NCI-H524 treated with DMSO at 0.1 percent for 48 hours (cell line): ENCODE data around the gene JAM3.

Source experiments
- DNase-seq: peaks from one replicate; lab custom pipeline; 2025; lab: John Stamatoyannopoulos, UW

The JAM3 gene

DNA sequence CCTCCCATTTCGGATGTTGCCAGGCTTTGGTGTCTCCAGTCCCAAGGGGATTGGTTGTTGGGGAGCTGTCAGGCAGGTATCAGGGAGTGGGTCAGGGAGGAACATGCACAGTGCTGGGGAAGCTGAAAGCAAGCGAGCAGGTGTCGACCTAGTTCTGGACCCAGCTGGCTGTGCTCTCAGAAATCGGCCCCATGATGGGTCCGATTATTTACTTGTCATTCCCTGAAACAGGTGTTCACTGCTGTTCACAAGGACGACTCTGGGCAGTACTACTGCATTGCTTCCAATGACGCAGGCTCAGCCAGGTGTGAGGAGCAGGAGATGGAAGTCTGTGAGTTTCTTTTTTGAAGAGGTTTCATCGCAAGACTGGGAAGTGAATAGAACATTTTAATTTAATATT, 76.8 kb downstream of the JAM3 start:
- DNase-seq = no peak

DNA sequence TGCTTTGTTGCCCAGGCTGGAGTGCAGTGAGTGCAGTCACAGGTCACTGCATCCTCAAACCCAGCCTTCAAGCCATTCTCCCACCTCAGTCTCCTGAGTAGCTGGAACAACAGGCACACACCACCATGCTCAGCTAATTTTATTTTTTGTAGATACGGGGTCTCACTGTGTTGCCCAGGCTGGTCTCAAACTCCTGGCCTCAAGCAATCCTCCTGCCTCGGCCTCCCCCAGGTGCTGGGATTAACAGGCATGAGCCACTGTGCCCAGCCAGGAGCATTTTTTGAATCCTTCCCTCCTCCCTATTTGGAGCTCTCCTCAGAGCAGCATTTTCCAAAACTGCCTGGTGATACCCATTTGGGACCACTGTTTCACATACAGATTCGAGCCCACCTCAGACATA, 77.7 kb downstream of the JAM3 start:
- no peak for DNase-seq

DNA sequence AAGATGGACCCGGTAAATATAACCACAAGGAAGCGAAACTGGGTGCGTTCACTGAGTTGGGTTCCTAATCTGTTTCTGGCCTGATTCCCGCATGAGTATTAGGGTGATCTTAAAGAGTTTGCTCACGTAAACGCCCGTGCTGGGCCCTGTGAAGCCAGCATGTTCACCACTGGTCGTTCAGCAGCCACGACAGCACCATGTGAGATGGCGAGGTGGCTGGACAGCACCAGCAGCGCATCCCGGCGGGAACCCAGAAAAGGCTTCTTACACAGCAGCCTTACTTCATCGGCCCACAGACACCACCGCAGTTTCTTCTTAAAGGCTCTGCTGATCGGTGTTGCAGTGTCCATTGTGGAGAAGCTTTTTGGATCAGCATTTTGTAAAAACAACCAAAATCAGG, 80.5 kb downstream of the JAM3 start:
- no peak for DNase-seq

DNA sequence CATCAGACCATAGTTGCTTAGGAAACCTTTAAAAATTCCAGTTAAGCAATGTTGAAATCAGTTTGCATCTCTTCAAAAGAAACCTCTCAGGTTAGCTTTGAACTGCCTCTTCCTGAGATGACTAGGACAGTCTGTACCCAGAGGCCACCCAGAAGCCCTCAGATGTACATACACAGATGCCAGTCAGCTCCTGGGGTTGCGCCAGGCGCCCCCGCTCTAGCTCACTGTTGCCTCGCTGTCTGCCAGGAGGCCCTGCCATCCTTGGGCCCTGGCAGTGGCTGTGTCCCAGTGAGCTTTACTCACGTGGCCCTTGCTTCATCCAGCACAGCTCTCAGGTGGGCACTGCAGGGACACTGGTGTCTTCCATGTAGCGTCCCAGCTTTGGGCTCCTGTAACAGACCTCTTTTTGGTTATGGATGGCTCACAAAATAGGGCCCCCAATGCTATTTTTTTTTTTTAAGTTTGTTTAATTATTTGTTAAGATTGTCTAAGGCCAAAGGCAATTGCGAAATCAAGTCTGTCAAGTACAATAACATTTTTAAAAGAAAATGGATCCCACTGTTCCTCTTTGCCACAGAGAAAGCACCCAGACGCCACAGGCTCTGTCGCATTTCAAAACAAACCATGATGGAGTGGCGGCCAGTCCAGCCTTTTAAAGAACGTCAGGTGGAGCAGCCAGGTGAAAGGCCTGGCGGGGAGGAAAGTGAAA, 81.5 kb downstream of the JAM3 start:
- no peak for DNase-seq

DNA sequence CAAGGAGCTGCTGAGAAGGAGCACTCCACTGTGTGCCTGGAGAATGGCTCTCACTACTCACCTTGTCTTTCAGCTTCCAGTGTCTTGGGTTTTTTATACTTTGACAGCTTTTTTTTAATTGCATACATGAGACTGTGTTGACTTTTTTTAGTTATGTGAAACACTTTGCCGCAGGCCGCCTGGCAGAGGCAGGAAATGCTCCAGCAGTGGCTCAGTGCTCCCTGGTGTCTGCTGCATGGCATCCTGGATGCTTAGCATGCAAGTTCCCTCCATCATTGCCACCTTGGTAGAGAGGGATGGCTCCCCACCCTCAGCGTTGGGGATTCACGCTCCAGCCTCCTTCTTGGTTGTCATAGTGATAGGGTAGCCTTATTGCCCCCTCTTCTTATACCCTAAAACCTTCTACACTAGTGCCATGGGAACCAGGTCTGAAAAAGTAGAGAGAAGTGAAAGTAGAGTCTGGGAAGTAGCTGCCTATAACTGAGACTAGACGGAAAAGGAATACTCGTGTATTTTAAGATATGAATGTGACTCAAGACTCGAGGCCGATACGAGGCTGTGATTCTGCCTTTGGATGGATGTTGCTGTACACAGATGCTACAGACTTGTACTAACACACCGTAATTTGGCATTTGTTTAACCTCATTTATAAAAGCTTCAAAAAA, 82.3 kb downstream of the JAM3 start:
- no peak for DNase-seq

DNA sequence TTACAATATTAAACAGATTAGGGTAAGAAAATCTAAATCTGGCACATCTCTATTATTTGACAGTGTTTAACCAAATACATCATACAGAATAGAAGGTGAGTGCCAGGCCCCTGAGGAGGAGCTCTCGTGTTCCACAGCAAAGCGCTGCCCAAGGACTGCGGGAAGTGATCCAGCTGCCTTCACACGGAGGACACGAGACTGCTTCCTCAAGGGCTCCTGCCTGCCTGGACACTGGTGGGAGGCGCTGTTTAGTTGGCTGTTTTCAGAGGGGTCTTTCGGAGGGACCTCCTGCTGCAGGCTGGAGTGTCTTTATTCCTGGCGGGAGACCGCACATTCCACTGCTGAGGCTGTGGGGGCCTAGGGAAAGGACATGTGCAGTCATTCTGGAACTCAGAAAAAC, 83.8 kb downstream of the JAM3 start:
- DNase-seq = no peak

DNA sequence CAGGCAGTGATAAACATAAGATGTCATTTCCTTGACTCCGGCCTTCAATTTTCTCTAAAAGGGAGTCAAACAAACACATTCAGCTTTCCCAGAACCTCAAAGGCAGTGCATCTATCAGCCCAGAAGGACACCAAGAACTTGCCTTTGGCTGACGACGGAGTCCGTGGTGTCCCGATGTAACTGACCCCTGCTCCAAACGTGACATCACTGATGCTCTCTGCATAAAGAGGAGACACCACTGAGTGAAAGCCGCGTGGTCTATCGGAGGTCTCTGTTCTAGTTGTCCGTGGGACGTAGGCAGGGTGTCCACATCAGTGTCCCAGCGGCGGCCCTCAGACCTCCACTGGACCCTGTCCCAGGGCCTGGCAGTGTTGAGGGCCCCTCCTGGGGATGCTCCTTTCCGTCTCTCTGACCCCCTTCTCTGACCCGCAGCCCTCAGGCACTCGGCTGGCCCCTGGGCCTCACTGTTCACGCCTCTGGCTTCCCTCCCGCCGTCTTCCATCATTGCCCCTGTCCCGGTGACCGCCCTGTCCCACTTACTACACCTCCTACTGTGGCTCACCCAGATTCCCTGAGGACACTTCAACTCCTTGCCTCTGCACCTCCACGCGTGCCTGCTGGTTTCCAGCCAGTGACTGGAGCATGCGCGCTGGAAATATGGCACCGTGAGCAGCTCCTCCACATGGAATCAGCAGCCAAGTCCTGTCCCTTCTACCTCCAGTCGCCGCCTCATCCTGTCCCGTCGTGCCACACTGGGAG, 84.5 kb downstream of the JAM3 start:
- DNase-seq = no peak

DNA sequence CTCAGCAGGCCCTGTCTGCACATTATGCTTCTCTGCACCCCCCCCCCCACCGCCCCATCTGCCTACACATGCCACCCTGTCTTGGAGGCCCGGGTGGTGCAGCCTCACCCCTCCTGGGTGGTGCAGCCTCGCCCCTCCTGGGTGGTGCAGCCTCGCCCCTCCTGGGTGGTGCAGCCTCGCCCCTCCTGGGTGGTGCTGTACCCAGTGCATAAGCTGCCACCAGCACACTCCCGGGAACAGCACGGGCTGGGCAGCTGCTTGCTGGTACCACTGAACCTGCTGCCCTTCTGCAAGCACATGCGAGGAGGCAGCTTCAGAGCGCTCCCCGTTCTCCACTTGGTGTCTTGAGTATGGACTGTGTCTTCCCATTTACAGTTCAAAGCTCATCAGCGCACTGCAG, 85.6 kb downstream of the JAM3 start:
- DNase-seq = no peak

DNA sequence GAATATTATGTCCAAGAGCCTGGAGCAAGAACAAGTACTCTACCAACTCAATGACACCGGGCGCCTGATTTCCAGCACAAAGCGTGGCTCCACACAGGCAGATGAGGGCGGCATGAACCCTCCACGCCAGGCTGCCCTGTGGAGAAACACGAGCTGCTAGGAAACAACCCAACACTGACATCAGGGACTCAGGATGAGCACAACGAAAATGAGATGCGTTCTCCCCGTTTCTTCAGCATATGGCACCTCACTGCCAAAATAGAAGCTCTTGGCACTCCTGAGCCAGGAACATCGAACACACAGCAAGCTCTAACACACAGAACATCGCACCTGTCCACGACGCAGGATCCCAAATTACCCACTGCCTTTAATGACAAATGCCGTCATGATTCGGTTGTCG, 86.6 kb downstream of the JAM3 start:
- DNase-seq = no peak

DNA sequence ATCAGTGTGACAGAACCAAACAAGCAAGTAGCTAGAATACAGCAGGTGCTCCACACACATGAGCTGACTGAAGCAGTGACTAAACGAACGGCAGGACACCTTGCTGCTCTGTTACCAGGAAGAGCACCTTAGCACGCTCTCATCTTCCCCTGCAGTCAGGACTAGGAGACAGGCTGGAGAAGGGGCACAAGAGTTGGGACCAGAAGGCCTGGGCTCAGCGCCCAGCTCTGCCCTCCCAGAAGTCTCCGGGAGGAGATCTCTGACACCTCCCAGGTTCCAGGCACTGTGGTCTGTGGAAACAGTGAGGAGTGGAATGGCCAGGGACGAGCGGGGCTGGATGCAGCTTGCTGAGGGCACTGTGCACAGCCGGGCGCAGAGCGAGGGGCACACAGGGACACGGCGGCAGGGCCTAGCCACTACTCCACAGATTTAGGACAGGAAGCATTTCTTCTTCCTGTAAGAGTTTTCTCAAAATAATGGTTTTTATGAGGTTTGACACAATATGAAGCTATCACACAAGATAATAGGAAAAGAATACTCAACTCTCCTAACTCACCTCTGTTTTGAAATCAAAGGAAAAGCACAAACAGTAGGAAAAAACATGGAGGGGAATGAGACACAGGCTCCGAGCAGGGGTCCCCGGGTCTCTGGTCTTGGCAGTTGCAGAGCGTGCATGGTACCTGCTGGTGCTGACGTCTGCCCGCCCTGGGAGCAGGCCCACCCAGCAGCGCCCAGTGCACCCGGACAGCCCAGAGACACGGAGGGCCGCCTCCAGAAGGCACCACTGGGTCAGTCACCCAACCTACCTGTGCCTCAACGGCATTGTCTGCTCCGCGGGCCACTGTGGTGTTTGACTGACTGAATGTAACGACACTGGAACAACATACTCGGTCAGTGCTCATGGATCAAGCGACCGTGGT, 87.3 kb downstream of the JAM3 start:
- no peak for DNase-seq

DNA sequence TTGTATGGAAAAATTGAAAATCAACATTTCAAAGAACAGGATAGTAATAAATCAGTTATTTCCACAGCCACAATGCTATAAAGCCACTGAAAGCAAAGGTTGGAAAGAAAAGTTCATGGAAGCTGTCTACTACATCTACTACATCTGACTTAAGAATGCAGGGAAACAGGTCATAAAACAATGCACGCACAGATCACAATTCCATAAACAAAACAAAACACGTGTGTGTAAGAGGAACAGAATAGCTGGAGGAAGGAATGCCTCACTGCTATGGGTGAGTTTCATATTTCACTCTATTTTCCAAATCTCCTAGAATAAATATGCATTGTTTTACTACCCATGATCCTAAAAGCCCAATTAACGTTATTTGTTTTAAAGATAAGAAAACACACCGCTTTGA, 88.6 kb downstream of the JAM3 start:
- DNase-seq = no peak

DNA sequence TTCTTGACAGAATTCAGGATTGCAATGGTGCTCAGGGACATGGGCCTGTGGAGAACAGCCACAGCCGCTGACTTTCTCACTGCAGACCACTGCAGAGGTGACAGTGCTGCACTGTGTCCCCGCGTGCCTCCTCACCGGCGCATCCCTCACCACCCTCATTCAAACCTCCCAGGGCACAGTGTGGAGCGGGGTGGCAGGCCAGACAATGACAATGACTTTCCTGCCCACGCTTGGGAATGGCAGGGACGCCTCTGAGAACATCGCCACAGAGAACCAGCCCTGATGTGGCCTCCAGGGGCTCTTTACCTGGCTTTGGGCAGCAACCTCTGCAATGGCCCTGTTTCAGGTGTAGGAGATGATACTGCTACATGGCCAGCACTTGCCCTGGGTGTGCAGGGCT, 89.2 kb downstream of the JAM3 start:
- no peak for DNase-seq

DNA sequence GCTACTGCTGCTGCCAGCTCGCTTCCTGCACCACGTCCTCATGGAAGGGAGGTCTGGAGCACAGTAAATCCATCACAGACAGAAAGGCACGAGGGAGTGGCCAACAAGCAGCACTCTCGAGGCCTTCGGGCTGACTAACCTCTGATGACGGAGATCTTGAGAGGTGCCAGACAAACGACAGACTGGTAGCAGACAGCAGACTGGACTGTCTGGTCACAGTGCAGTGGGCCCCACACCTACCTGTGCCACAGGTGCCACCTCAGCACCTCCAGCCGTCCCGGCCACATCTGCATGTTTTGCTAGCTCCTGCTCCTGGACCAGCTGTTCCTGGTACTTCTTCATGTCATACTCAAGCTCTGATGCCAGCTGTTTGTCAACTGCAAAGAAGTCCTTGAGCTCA, 90.8 kb downstream of the JAM3 start:
- DNase-seq = no peak

DNA sequence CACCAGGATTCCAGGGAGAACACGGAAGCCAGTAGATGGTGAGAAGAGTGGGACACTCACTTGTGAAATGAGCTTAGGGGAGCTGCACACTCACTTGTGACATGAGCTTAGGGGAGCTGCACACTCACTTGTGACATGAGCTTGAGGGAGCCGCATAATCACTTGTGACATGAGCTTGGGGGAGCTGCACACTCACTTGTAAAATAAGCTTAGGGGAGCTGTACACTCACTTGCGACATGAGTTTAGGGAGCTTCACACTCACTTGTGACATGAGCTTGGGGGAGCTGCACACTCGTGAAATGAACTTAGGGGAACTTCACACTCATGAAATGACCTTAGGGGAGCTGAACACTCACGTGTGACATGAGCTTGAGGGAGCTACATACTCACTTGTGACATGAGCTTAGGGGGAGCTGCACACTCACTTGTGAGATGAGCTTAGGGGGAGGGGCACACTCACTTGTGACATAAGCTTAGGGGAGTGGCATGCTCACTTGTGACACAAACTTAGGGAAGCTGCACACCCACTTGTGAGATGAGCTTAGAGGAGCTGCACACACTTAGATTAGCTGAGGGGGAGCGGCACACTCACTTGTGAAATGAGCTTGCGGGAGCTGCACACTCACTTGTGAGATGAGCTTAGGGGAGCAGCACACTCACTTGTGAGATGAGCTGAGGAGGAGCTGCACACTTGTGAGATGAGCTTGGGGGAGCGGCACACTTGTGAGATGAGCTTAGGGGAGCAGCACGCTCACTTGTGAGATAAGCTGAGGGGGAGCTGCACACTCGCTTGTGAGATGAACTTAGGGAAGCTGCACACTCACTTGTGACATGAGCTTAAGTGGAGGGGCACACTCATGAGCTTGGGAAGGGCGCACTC, 95.9 kb downstream of the JAM3 start:
- no peak for DNase-seq

DNA sequence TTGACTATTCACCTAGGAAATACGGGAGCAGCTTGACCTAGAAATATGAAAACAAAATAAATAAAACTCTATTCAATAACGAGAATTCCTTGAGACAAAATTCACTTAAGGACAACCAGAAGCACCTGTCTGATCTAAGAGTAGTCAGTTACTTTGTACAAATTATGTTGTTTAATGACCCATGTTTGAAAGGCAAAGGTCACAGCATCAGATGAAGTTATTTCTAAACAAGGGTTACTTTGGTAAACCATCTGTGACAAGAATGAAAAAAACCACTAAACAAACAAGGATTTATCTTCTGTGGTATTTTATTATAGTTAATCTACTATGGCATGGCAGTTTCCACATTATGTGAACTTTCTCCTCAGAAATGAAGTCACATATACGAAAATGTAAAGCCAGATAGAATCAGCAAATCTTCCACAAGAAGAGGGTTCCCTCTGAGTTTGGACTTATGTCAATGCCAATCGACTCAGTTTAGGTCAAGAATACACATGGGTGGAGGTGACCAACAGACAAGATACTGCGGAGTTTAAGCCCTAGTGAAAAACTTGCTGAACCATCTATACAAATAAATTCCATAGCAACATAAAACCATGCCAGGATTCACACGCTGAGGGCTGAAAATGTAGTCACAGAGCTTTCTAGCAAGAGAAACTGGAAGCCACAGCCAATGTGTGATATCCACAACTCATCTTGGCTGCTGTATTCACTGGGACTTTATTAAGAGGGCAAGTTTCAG, 101.5 kb downstream of the JAM3 start:
- no peak for DNase-seq

DNA sequence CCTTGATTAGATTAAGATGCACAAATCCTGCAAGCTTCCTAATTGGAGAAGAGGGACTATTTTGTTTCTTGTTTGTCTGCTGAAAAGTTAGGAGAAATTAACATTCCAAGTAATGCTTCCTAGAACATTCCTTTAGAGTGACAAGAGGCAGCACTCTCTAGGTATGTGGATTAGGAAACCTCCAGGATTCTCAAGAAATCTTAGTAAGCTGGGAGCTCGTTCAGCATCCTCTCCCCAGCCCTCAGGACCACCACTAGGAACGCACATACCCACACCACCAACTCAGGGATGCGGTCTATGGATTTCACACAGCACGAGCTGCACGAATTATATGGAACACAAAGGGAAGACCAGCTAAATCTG, 102.0 kb downstream of the JAM3 start:
- DNase-seq = no peak

DNA sequence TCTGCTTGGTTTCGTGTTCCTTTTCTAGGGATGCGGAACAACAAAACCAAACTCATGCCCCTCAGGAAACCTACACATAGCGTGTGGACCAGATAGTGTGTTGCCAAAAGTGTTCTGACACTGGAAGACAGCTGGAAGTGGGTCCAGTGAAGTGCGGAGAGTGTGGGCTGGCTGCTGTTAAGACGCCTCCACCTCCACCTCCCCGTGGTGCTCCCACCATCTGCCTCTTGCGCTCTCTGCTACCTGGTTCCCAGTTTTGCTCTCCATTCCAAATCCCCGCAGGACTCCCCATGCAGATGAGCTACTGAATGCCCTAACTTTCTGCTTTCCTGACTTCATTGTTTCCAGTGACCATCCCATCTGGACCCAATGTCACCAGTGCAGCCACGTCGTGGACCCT, 103.1 kb downstream of the JAM3 start:
- no peak for DNase-seq

DNA sequence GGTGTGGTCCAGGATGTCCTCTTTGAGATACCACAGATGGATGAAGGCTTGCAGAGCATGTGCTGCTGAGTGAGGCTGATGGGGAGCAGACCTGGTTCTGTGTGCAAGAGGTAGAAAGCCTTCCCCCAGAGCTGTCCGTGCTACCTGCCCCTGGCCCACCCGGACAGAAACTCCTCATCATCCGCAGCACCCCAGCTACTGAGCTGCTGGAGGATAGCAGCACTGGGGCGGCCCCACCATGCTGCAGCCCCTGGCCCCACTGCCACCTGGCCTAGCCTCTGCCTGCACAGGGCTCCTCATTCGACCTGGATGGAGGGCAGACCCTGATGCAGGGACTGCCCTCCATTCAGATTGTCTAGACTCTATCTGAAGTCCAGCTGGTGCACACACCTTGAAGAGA, 104.4 kb downstream of the JAM3 start:
- DNase-seq = no peak

DNA sequence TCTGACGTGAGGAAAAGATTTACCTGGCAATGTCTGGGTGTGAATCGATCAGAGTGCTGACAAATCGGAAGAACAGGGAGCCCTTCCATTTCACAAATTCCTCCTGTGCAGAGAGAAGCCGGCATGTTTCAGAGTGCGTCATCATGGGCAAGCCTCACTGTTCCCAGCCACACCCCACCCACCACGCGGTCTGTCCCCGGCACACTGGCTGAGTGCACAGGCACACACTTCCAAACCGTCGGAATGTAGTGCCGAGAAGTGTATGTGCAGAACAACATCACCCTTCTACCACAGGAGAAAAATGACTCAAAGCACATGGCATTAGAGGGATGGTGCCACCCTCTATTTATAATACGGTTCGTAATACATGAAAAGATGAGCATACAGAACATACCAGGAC, 107.4 kb downstream of the JAM3 start:
- no peak for DNase-seq

DNA sequence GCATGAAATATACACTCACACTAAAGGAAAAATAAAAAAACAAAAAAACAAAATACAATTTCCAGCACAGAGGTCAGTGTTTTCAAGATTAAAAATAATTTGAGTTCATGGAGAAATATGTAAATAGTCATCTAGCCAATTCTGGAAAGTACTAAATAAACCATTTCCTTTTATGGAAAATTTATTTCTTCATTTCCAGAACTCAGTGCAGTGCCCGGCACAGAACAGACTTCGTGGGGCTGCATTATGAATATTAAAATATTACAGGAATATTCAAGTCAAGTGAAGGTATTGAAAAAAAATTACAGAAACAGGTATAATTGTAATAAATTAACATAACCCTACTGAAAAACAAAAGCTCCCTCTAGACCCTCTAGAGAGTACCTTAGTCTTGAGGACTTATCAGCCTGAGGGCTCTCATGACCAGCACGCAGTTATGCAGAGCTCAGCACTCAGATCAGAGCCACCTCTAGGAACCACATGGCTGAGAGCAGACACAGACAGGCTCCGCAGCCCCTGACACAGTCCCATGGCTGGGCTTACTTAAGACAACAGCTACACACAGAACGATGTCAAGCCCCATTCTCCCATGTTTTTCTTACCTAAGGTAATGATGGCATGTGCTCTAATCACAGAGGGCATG, 109.3 kb downstream of the JAM3 start:
- DNase-seq = no peak
